ENCODE measurements around the gene CRTC1.
"Not testable (repeated sequence)": the region's sequence is repeated elsewhere in the genome, so short reads cannot be mapped to it uniquely, and the experiment has no call there.

The CRTC1 gene

DNA sequence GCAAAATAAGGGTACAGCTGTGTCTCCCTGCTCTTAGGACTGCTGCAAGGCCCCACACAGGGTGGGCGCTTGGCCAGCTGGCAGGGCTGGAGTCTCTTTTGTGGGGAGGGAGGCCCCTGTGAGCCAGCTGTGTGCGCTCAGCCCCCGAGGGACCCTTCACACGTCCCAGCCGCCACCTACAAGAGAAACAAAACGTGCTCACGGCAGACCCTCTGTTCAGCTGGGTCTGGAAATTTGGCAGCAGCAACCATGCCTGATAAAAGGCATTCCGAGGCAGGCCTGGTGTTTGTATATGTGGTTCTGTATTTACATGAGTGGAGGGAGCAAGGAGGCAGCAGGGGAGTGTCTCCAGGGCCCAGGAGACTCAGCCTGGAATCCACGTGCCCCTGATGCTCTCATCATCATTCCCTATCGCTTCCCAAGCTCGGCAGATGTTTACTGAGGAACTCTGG is 49.7 kb downstream of the CRTC1 start:
- DNase-seq = no peak

DNA sequence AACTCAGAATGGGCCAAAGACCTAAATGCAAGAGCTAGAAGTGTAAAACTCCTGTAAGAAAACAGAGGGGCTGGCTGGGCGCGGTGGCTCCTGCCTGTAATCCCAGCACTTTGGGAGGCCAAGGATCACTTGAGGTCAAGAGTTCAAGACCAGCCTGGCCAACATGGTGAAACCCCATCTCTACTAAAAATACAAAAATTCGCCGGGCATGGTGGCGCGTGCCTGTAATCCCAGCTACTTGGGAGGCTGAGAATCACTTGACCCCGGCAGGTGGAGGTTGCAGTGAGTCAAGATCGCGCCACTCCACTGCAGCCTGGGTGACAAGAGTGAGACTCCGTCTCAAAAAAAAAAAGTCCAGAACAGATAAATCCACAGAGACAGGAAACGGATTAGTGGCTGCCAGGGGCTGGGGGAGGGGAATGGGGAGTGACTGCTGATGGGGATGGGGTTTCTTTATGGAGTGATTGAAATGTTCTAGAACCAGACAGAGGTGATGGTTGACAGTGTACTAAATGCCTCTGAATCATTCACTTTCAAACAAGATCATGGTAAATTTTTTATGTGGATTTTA is 50.4 kb downstream of the CRTC1 start:
- not testable (repeated sequence) for DNase-seq

GRCh38 chr19:18735324-18735723 is 51.8 kb downstream of the CRTC1 start:
- DNase-seq = no peak

GRCh38 chr19:18735752-18736151 is 52.3 kb downstream of the CRTC1 start:
- no peak for DNase-seq

DNA sequence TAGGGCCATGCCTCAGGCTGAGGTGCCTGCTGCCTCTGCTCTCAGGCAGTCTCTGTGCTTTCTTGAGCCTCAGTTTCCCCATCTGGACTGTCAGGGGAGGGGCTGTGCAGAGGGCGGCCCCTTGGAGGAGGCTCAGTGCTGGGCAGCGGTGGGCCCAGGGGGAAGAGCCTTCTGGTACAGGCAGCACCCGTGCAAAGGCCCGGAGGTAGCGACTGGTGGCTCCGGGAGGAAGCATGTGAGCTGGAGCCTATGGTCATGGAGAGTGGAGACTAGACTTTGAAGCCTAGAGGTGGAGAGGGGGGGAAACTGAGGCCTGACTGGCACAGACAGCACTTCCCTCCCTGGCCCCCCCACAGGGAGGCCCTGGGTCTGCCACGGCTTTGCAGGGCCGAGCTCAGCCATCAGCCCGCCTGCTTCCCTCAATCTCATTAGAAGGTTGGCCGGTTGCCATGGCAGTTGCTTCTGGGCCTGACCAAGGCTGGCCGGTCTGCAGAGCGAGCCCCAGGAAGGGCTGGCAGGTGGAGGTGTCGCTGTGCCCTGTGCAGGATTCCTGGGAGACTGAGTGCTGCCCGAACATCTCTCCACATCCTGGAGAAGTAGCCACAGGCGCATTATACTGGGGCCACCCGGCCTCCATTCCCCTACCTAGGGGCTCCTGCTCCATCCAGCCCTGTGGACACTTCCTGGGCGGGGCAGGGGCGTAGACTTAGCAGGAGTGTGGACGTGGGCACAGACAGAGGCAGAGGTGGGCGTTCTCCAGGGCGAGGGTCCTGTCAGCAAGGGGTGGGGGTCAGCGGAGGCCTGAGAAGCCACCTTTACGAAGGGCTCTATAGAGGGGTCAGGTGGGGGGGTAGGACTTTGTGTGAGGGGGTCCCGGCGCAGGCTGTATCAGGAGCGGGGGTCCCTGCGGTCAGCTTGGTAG is 53.2 kb downstream of the CRTC1 start:
- DNase-seq = no peak

DNA sequence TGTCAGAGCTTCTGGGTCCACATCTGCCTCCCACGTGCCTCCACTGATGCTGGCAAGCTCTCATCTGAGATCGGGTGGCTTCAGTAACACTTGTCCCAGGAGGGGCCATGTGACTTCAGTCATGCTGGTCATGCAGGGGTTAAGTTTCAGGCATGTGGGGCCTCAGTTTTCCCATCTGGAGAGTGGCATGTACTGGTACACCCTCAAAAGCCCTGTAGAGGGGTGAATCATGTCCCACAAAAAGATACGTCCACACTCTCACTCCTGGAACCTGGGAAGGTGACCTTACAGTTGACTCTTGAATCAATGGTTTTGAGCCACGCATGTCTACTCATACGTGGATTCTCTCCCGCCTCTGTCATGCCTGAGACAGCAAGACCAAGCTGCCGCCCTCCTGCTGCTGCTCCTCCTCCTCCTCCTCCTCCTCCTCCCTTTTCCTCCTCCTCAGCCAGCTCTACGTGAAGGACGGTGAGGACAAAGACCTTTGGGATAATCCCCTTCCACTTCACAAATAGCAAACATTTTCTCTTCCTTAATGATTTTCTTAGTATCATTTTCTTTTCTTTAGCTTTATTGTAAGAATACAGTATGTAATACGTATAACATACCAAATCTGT is 54.0 kb downstream of the CRTC1 start:
- DNase-seq = no peak

- DNase-seq = no peak
Measured at GRCh38 chr19:18737954-18738351, 54.5 kb downstream of the CRTC1 start.

GRCh38 chr19:18738961-18739690 is 55.6 kb downstream of the CRTC1 start:
- no peak for DNase-seq

DNA sequence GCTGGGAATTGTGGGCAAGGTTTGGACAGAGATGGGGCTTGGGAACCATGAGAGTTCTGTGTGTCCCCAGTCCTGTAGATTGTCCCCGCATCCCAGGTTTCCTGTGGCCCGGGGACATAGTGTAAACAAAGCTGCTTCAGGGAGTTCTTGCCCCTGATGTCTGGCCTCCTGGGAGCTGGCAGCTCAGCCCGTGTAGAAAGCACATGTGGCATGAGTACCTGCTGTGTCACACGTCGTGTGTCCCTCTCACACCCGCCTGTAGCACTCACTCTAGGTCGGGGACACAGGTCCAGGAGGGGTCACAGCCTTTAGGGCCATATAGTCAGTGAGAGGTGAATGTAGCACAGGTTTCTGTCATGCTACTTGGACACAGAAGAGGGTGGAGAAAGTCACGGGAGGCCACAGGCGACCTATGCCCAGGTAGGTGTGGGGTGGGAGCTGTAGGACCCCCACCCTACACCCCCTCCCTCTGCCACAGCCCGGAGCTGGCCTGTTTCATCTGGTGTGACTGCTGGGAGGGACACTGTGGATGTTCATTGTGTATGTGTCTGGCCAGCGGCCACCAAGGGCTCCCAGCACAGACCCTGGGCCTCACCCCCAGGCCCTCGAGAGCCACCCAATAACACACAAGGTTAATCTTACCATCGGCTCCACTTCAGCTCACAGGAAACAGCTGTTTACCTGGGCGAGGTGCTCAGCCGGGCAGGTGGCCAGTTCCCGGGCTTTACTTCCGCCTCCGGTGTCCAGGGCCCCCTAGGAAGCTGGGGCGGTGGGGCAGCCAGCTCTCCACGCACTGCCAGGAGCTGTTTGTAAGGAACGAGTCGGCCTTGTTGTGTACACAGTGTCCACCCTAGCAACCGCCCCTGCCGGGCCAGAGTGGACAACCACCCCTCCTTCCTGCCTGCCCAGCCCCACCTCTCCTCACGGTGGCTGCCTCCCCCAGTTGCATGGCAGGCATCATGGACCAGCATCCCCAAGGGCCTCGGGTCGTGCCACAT is 57.9 kb downstream of the CRTC1 start:
- no peak for DNase-seq

- DNase-seq = no peak
Measured at GRCh38 chr19:18742324-18742723, 58.8 kb downstream of the CRTC1 start.

- DNase-seq = no peak
Measured at GRCh38 chr19:18742838-18743783, 59.6 kb downstream of the CRTC1 start.

GRCh38 chr19:18743784-18744418 is 60.4 kb downstream of the CRTC1 start:
- DNase-seq = no peak

DNA sequence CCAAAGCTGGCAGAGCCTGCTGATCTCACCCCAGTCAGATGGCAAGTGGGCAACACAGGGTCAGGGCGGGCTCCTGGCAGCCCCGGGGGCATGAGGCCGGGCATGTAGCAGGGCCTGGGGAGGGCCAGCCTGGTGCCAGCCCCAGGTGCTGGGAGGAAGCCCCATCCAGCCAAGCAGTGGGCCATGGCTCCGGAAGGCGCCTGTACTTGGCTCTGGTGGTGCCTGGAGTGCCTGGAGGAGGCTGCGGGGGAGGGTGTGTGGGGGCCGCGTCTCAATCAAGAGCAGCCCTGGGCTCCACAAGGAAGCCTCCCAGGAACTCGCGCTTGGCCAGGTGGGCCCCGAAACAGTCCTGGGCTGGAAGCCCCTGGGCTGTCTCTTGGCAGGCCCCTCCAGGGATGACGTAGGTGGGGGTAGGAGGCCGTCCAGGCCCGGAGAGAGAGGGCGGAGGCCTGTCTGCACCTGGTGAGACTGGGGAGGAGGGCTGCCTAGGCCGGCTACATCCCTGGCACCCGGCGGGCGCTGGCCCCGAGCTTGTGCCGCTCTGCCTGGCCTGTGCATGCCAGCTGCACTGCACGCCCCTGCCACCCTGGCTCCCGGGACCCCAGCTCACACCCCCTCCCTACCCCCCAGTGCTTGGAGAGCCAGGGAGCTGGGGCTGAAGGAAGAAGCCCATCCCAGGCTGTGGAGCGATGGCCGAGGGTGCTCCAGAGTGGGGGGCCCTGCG is 61.7 kb downstream of the CRTC1 start:
- no peak for DNase-seq

DNA sequence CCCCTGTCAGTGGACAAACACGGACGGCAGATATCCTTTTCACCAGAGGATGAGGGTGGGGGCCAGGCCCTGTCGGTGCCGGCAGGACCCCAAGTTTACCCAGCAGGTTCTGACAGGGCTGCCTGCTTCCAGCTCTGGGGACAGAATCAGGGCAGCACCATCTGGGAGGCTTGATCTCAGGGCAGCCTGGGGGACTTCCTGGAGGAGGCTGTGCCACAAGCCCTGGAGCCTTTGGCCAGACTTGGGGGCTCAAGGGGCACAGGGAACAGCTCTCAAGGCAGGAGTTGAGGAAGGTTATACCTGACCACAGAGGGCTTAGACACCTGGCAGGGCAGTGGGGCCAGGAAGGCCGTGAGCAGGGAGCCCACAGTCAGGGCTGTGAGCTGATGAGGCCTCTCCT is 62.5 kb downstream of the CRTC1 start:
- no peak for DNase-seq

GRCh38 chr19:18746401-18747325 is 63.2 kb downstream of the CRTC1 start:
- DNase-seq = no peak

DNA sequence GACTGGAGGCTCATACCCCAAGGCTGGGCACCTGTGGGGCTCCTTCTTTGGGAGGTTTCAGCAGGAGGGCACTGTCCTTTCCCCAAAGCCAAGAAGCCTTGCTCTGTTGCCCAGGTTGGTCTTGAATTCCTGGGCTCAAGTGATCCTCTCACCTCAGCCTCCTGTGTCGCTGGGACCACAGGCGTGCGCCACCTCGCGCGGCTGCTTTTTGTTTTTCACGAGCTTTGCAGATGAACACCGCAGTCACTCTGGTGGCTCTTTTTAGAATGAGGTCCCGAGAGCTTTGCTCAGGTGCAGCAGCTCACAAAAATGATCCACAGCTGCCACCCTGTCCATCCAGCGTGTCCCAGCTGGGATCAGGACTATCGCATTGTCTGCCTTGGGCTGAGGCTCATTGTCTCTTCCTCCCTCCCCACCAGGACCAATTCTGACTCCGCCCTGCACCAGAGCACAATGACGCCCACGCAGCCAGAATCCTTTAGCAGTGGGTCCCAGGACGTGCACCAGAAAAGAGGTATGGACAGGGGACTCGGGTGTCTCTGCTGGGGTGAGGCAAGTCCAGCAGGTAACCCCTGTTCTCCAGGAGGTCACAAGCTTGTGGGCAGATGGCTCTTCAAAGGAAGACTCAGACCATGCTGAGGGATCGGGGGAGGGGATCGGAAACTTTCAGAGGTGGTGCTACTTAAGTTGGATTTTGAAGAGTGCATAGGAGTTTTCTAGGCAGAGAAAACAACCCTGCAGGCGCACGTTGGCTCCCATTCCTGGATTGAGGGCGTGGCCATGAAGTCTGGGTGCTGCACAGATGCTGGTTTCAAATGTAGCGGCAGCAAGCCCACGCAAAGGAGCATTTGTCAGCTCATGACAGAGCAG is 66.1 kb downstream of the CRTC1 start:
- no peak for DNase-seq

- DNase-seq = no peak
Measured at GRCh38 chr19:18750295-18750970, 67.0 kb downstream of the CRTC1 start.

Data from effector CD4-positive, alpha-beta T cell (primary cell).